PC-3 (cell line): Measurements from ENCODE around the gene ITGA4. TPM values are rescaled to one million over a fixed set of nuclear protein-coding genes. Genes with fewer than 3 reads are reported as not detected.

ENCODE experiments used
- ATAC-seq: fragments of 200-7000 bp; cut with Tn5 transposase; 2 replicates; pipeline ENCODE4 v1.9.1; 2020; ENCODE audit warnings: mild to moderate bottlenecking, moderate library complexity
- BruUV-seq: library from RNA; stranded (reverse); fragments of 400-500 nt; replicated peaks from 2 replicates; lab custom pipeline; 2021; lab: Mats Ljungman, UMichigan
- CTCF ChIA-PET: fragments of 300-600 bp; sonication (Branson Sonifier 250); formaldehyde crosslinking; loops from one replicate; lab custom pipeline; 2022; ENCODE audit warnings: antibody characterized with exemption; lab: Charles Lee
- POLR2A ChIA-PET: fragments of 300-600 bp; sonication (Branson Sonifier 250); formaldehyde crosslinking; loops from one replicate; lab custom pipeline; 2022; ENCODE audit warnings: antibody characterized with exemption; ENCODE audit not compliant: unreplicated experiment; lab: Charles Lee
- DNase-seq: peaks from one replicate; pipeline ENCODE4 v3.0.0-alpha.2; 2015
- H2AFZ ChIP-seq: fragments of 300-600 bp; sonication (generic); 2 replicates; pipeline ENCODE4 v1.6.0; 2016; ENCODE audit warnings: antibody characterized with exemption, low read length
- H3F3A ChIP-seq: fragments of 300-600 bp; sonication (generic); one replicate; pipeline ENCODE4 v1.6.0; 2017; ENCODE audit warnings: antibody characterized with exemption, low read length, control low read depth, mild to moderate bottlenecking; ENCODE audit not compliant: unreplicated experiment
- H3K27ac ChIP-seq: fragments of 300-600 bp; sonication (generic); 2 replicates; pipeline ENCODE4 v1.5.1; 2016; ENCODE audit warnings: mild to moderate bottlenecking, low read length
- H3K27me3 ChIP-seq: fragments of 300-600 bp; sonication (generic); 2 replicates; pipeline ENCODE4 v1.6.1; 2016; ENCODE audit warnings: low read length, mixed read lengths
- H3K36me3 ChIP-seq: fragments of 300-600 bp; sonication (generic); 2 replicates; pipeline ENCODE4 v1.6.1; 2016; ENCODE audit warnings: low read depth, mixed run types, low read length, mixed read lengths
- H3K4me1 ChIP-seq: fragments of 300-600 bp; sonication (generic); 2 replicates; pipeline ENCODE4 v1.5.1; 2016; ENCODE audit warnings: low read length; ENCODE audit not compliant: insufficient read depth
- H3K4me2 ChIP-seq: fragments of 300-600 bp; sonication (generic); 2 replicates; pipeline ENCODE4 v1.6.0; 2016; ENCODE audit warnings: low read length
- H3K4me3 ChIP-seq: fragments of 300-600 bp; sonication (generic); 2 replicates; pipeline ENCODE4 v1.5.1; 2016; ENCODE audit warnings: mild to moderate bottlenecking, low read length, mixed read lengths
- H3K79me2 ChIP-seq: fragments of 300-600 bp; sonication (generic); 2 replicates; pipeline ENCODE4 v1.6.1; 2017; ENCODE audit warnings: low read length, mixed read lengths
- H3K9ac ChIP-seq: fragments of 300-600 bp; sonication (generic); 2 replicates; pipeline ENCODE4 v1.6.0; 2016; ENCODE audit warnings: mild to moderate bottlenecking, low read length
- H3K9me2 ChIP-seq: fragments of 300-600 bp; sonication (generic); replicated peaks from 2 replicates; pipeline ENCODE4 v1.6.1; 2016; ENCODE audit warnings: mixed run types, low read length, mixed read lengths
- H3K9me3 ChIP-seq: fragments of 300-600 bp; sonication (generic); 2 replicates; pipeline ENCODE4 v1.6.1; 2016; ENCODE audit warnings: low read length, mixed read lengths
- H4K20me1 ChIP-seq: fragments of 300-600 bp; sonication (generic); 2 replicates; pipeline ENCODE4 v1.6.1; 2016; ENCODE audit warnings: low read length, mixed read lengths
- CTCF ChIP-seq: fragments of 300-600 bp; sonication (generic); conservative IDR thresholded peaks from 2 replicates; pipeline ENCODE4 v1.5.1; 2017; ENCODE audit warnings: antibody characterized with exemption, low read depth, mild to moderate bottlenecking, low read length
- EZH2 ChIP-seq: fragments of 300-600 bp; sonication (generic); IDR thresholded peaks from one replicate; pipeline ENCODE4 v1.6.1; 2017; ENCODE audit warnings: antibody characterized with exemption, mild to moderate bottlenecking, low read length; ENCODE audit not compliant: unreplicated experiment
- EZH2phosphoT487 ChIP-seq: fragments of 300-600 bp; sonication (generic); IDR thresholded peaks from 2 replicates; pipeline ENCODE4 v1.6.1; 2018; ENCODE audit warnings: mild to moderate bottlenecking, antibody characterized with exemption, low read length, borderline replicate concordance
- intact Hi-C: fragments of 100-400 bp; cut with micrococcal nuclease; formaldehyde crosslinking; loops from 2 replicates; pipeline ENCODE4 v1.9.0; 2023
- total RNA-seq: library from RNA; depleted of rRNA; stranded (reverse); fragments of >200 nt; gene quantifications from 2 replicates; pipeline ENCODE4 v1.2.3, GENCODE V29; 2014

ITGA4 gene
- total RNA-seq, 1 experiment from 2014 or later = 1.0 TPM

- no peaks in the 10 kb centered on the region for H3K27me3 ChIP-seq
- no peak overlapping the region for H3K4me3 ChIP-seq
- no peak overlapping the region for H3K9ac ChIP-seq
- H3K4me2 ChIP-seq = no peak overlapping the region
- DNase-seq (no peak), ATAC-seq (no peak)
- ChIA-PET POLR2A (no interaction called here), CTCF (no interaction called here)
- intact Hi-C loops = loop anchor here (10.0 kb wide), 2 partner anchors 253 to 287 kb away; no protein-coding TSS in a partner anchor
- H3K36me3 ChIP-seq = no peaks in the 10 kb centered on the region
- BruUV-seq = no TSS peak
- H3K9me2 ChIP-seq = no peaks in the 10 kb centered on the region
- H3K79me2 ChIP-seq = no peaks in the 10 kb centered on the region
- no peak overlapping the region for H2AFZ ChIP-seq
- no peaks in the 10 kb centered on the region for H3F3A ChIP-seq
- TF ChIP-seq CTCF = no peak
- TF ChIP-seq EZH2 = no peak
- TF ChIP-seq EZH2phosphoT487 = no peak
- H3K9me3 ChIP-seq = no peaks in the 10 kb centered on the region
- H3K27ac ChIP-seq = no peak overlapping the region
- H3K4me1 ChIP-seq = no peaks in the 10 kb centered on the region
- H4K20me1 ChIP-seq = no peaks in the 10 kb centered on the region
Observed at GRCh38 chr2:181461056-181461997, 4.1 kb downstream of the ITGA4 start.

- no peak overlapping the region for H3K4me3 ChIP-seq
- no peak overlapping the region for H2AFZ ChIP-seq
- H3K36me3 ChIP-seq = no peaks in the 10 kb centered on the region
- no peak for TF ChIP-seq EZH2phosphoT487
- no peak for TF ChIP-seq CTCF
- no peak for TF ChIP-seq EZH2
- H3K4me2 ChIP-seq = no peak overlapping the region
- no TSS peak for BruUV-seq
- CTCF ChIA-PET = no interaction called here
- H3K4me1 ChIP-seq = no peaks in the 10 kb centered on the region
- no peaks in the 10 kb centered on the region for H3F3A ChIP-seq
- no peaks in the 10 kb centered on the region for H4K20me1 ChIP-seq
- H3K27me3 ChIP-seq = no peaks in the 10 kb centered on the region
- ATAC-seq = no peak
- no peak overlapping the region for H3K9ac ChIP-seq
- no peaks in the 10 kb centered on the region for H3K79me2 ChIP-seq
- intact Hi-C loops = loop anchor here (10.0 kb wide), 2 partner anchors 253 to 287 kb away; no protein-coding TSS in a partner anchor
- no peak overlapping the region for H3K27ac ChIP-seq
- no peak for DNase-seq
- no peaks in the 10 kb centered on the region for H3K9me3 ChIP-seq
- POLR2A ChIA-PET = no interaction called here
- no peaks in the 10 kb centered on the region for H3K9me2 ChIP-seq
Observed at GRCh38 chr2:181462033-181462432, 4.8 kb downstream of the ITGA4 start.

- Histone ChIP-seq H3K36me3 (no peaks in the 10 kb centered on the region), H3F3A (no peaks in the 10 kb centered on the region), H2AFZ (no peak overlapping the region), H3K4me1 (no peaks in the 10 kb centered on the region), H3K4me2 (no peak overlapping the region), H3K9me2 (no peaks in the 10 kb centered on the region), H4K20me1 (no peaks in the 10 kb centered on the region), H3K4me3 (no peak overlapping the region), H3K27ac (no peak overlapping the region), H3K79me2 (no peaks in the 10 kb centered on the region), H3K27me3 (no peaks in the 10 kb centered on the region), H3K9ac (no peak overlapping the region), H3K9me3 (no peaks in the 10 kb centered on the region)
- no TSS peak for BruUV-seq
- TF ChIP-seq EZH2phosphoT487 (no peak), EZH2 (no peak), CTCF (no peak)
- CTCF ChIA-PET = no interaction called here
- intact Hi-C loops = loop anchor here (10.0 kb wide), 2 partner anchors 251 to 289 kb away; no protein-coding TSS in a partner anchor
- DNase-seq (no peak), ATAC-seq (no peak)
- POLR2A ChIA-PET = no interaction called here
Observed at GRCh38 chr2:181463588-181463987, 6.4 kb downstream of the ITGA4 start.
